ENCODE results near the gene FGD2. TPM values are rescaled to one million over a fixed set of nuclear protein-coding genes. Genes with fewer than 3 reads are reported as not detected.

Gene FGD2
- polyA plus RNA-seq, 1 donor from 2014 or later, result not detected

GRCh38 chr6:37072526-37072925 is 67.1 kb downstream of the FGD2 start:
- no peak overlapping the region for H3K27ac ChIP-seq (ENCODE audit: low read length)
- H3K27me3 ChIP-seq (ENCODE audit: insufficient read depth, low read depth, low read length), result no peaks in the 10 kb centered on the region
- no peak for TF ChIP-seq MXI1 (conservative IDR thresholded peaks at IDR 0.05; ENCODE audit: poor library complexity, severe bottlenecking)
- TF ChIP-seq REST (IDR thresholded peaks at IDR 0.05; ENCODE audit: borderline replicate concordance), result no peak
- no peak for TF ChIP-seq TAF1 (IDR thresholded peaks at IDR 0.05; ENCODE audit: low read depth)
- H3K9ac ChIP-seq (ENCODE audit: low read length), result no peak overlapping the region
- H3K4me3 ChIP-seq (ENCODE audit: low read length), result no peak overlapping the region
- no peaks in the 10 kb centered on the region for H3K36me3 ChIP-seq (ENCODE audit: insufficient read depth, low read length)
- no peaks in the 10 kb centered on the region for H3K79me2 ChIP-seq (replicated peaks; ENCODE audit: insufficient read depth, low read length)
- no peaks in the 10 kb centered on the region for H4K20me1 ChIP-seq (ENCODE audit: insufficient read depth)
- H3K9me2 ChIP-seq (ENCODE audit: insufficient read depth, low read length), result no peaks in the 10 kb centered on the region
- no peaks in the 10 kb centered on the region for H3F3A ChIP-seq (ENCODE audit: insufficient read depth, low read length, poor library complexity, severe bottlenecking)
- no peak overlapping the region for H3K4me2 ChIP-seq (ENCODE audit: low read length)
- H3K9me3 ChIP-seq (ENCODE audit: low read length), result no peaks in the 10 kb centered on the region
- H2AFZ ChIP-seq (ENCODE audit: low read depth, low read length), result no peak overlapping the region

GRCh38 chr6:37074053-37074827 is 68.8 kb downstream of the FGD2 start:
- H3K36me3 ChIP-seq (ENCODE audit: insufficient read depth, low read length), result no peaks in the 10 kb centered on the region
- no peaks in the 10 kb centered on the region for H3K9me3 ChIP-seq (ENCODE audit: low read length)
- no peak overlapping the region for H2AFZ ChIP-seq (ENCODE audit: low read depth, low read length)
- no peak overlapping the region for H3K9ac ChIP-seq (ENCODE audit: low read length)
- H3K9me2 ChIP-seq (ENCODE audit: insufficient read depth, low read length), result no peaks in the 10 kb centered on the region
- H3K4me2 ChIP-seq (ENCODE audit: low read length), result no peak overlapping the region
- no peaks in the 10 kb centered on the region for H3F3A ChIP-seq (ENCODE audit: insufficient read depth, low read length, poor library complexity, severe bottlenecking)
- no peaks in the 10 kb centered on the region for H3K27me3 ChIP-seq (ENCODE audit: insufficient read depth, low read depth, low read length)
- no peak overlapping the region for H3K4me3 ChIP-seq (ENCODE audit: low read length)
- no peak overlapping the region for H3K27ac ChIP-seq (ENCODE audit: low read length)
- TF ChIP-seq REST (IDR thresholded peaks at IDR 0.05; ENCODE audit: borderline replicate concordance), result no peak
- no peak for TF ChIP-seq CTCF (IDR thresholded peaks at IDR 0.05; ENCODE audit: poor library complexity, severe bottlenecking)
- TF ChIP-seq MXI1 (conservative IDR thresholded peaks at IDR 0.05; ENCODE audit: poor library complexity, severe bottlenecking), result no peak
- TF ChIP-seq TAF1 (IDR thresholded peaks at IDR 0.05; ENCODE audit: low read depth), result no peak
- TF ChIP-seq EP300 (conservative IDR thresholded peaks at IDR 0.05; ENCODE audit: poor library complexity, severe bottlenecking), result no peak
- TF ChIP-seq SMC3 (conservative IDR thresholded peaks at IDR 0.05; ENCODE audit: poor library complexity), result no peak
- TF ChIP-seq POLR2AphosphoS5 (IDR thresholded peaks at IDR 0.05), result no peak
- TF ChIP-seq RAD21 (conservative IDR thresholded peaks at IDR 0.05), result no peak
- TF ChIP-seq EZH2 (IDR thresholded peaks at IDR 0.05; ENCODE audit: borderline replicate concordance, insufficient read depth, low read length, poor library complexity, severe bottlenecking), result no peak
- H4K20me1 ChIP-seq (ENCODE audit: insufficient read depth), result no peaks in the 10 kb centered on the region
- no peaks in the 10 kb centered on the region for H3K79me2 ChIP-seq (replicated peaks; ENCODE audit: insufficient read depth, low read length)

Data from neural cell (in vitro differentiated cells).